Vagina (tissue), 2 donors: Measurements from ENCODE around the gene MAP6D1. TPM values are rescaled to one million over a fixed set of nuclear protein-coding genes. Genes with fewer than 3 reads are reported as not detected.

Source experiments
- DNase-seq, 2 donors: peaks; one replicate each; pipeline ENCODE4 v3.0.0-alpha.2; 2017; ENCODE audit errors: extremely low spot score in 2 of 2
- H3K27ac ChIP-seq: fragments of 200-600 bp; sonication (generic); one replicate; pipeline ENCODE4 v1.5.1; 2019
- H3K27me3 ChIP-seq: fragments of 200-600 bp; sonication (generic); one replicate; pipeline ENCODE4 v1.5.1; 2019
- H3K36me3 ChIP-seq, 2 donors: fragments of 200-600 bp; sonication (generic); one replicate each; pipeline ENCODE4 v1.5.1; 2017 to 2019
- H3K4me1 ChIP-seq: fragments of 200-600 bp; sonication (generic); one replicate; pipeline ENCODE4 v1.5.1; 2019
- H3K4me3 ChIP-seq, 2 donors: fragments of 200-600 bp; sonication (generic); 1 replicate in 1 of 2; 2 replicates in 1 of 2; pipeline ENCODE4 v1.5.1; 2016 to 2019
- H3K9me3 ChIP-seq: fragments of 200-600 bp; sonication (generic); one replicate; pipeline ENCODE4 v1.5.1; 2019
- POLR2A ChIP-seq, 2 donors: fragments of 450-650 bp; IDR thresholded peaks; one replicate each; pipeline ENCODE4 v1.6.1; 2017; ENCODE audit warnings: antibody characterized with exemption in 2 of 2, mild to moderate bottlenecking in 2 of 2, moderate library complexity in 2 of 2
- POLR2AphosphoS5 ChIP-seq, 2 donors: sonication (generic); formaldehyde crosslinking; IDR thresholded peaks; one replicate each; pipeline ENCODE4 v1.9.0; 2017; ENCODE audit warnings: antibody characterized with exemption in 2 of 2, mild to moderate bottlenecking in 2 of 2, low read depth in 1 of 2; ENCODE audit not compliant: insufficient read depth in 1 of 2
- intact Hi-C: fragments of 100-400 bp; cut with DNase I; formaldehyde crosslinking; loops from one replicate; pipeline ENCODE4 v1.15.1; 2023
- total RNA-seq: library from RNA; depleted of rRNA; stranded (reverse); fragments of >200 nt; gene quantifications from one replicate; pipeline ENCODE4 v1.2.3, GENCODE V29; 2016
- TF ChIP-seq, protein P1 (sequence below), 3 experiments: fragments of 450-650 bp in 2 of 3; fragments of 200-600 bp in 1 of 3; sonication (generic) in 1 of 3; IDR thresholded peaks; one replicate each; pipeline ENCODE4 v1.5.1; 2017 to 2019; ENCODE audit warnings: antibody characterized with exemption in 3 of 3, mild to moderate bottlenecking in 2 of 3, moderate library complexity in 2 of 3

The MAP6D1 gene
- total RNA-seq, 1 donor from 2014 or later, result not detected

- H3K27ac ChIP-seq, result no peak overlapping the region
- H3K4me1 ChIP-seq, result peaks cover 2% of the 10 kb centered on the region
- no peaks in the 10 kb centered on the region for H3K27me3 ChIP-seq
- TF ChIP-seq POLR2AphosphoS5 (IDR thresholded peaks at IDR 0.05; ENCODE audit: insufficient read depth in 1 of 2, low read depth in 1 of 2), result no peak
- TF ChIP-seq, protein P1, sequence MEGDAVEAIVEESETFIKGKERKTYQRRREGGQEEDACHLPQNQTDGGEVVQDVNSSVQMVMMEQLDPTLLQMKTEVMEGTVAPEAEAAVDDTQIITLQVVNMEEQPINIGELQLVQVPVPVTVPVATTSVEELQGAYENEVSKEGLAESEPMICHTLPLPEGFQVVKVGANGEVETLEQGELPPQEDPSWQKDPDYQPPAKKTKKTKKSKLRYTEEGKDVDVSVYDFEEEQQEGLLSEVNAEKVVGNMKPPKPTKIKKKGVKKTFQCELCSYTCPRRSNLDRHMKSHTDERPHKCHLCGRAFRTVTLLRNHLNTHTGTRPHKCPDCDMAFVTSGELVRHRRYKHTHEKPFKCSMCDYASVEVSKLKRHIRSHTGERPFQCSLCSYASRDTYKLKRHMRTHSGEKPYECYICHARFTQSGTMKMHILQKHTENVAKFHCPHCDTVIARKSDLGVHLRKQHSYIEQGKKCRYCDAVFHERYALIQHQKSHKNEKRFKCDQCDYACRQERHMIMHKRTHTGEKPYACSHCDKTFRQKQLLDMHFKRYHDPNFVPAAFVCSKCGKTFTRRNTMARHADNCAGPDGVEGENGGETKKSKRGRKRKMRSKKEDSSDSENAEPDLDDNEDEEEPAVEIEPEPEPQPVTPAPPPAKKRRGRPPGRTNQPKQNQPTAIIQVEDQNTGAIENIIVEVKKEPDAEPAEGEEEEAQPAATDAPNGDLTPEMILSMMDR (IDR thresholded peaks at IDR 0.05), result no peak
- no peak for TF ChIP-seq POLR2A (IDR thresholded peaks at IDR 0.05)
- no peaks in the 10 kb centered on the region for H3K36me3 ChIP-seq
- DNase-seq, result no peak
- intact Hi-C loops, result no loop called here
- H3K9me3 ChIP-seq, result no peaks in the 10 kb centered on the region
- H3K4me3 ChIP-seq, result no peak overlapping the region
Measured at GRCh38 chr3:183818706-183819624, 6.4 kb downstream of the MAP6D1 start.

DNA sequence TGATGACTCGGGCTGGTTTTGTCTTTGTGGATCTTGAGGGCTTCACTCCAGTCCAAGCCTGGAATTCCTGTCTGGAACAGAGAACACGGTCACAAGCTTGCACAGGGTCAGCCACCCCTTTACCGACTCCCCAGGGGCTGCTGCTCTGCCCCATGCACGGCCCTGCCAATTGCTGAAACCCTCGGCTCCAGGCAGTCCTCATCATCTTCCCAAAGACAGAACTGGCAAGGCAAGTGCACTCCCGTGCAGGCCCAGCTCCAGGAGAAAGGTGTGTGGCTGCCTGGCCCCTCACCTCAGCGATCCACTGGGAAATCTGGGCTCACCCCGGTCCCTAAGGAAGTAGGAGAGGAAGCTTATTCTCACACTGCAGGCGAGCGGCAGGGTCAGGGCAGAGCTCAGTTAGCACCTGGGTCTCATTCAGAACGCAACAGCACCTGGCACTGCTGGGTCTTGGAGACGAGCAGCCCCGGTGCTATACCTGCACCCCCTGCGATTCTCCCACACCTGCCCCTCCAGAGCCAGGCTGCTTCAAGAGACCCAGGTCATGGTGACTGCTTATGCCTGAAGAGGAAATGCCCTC lies 7.2 kb downstream of the MAP6D1 start:
- TF ChIP-seq, protein P1 (IDR thresholded peaks at IDR 0.05), result no peak
- TF ChIP-seq POLR2A (IDR thresholded peaks at IDR 0.05), result no peak
- no peak for TF ChIP-seq POLR2AphosphoS5 (IDR thresholded peaks at IDR 0.05; ENCODE audit: insufficient read depth in 1 of 2, low read depth in 1 of 2)
- H3K4me1 ChIP-seq, result no peaks in the 10 kb centered on the region

DNA sequence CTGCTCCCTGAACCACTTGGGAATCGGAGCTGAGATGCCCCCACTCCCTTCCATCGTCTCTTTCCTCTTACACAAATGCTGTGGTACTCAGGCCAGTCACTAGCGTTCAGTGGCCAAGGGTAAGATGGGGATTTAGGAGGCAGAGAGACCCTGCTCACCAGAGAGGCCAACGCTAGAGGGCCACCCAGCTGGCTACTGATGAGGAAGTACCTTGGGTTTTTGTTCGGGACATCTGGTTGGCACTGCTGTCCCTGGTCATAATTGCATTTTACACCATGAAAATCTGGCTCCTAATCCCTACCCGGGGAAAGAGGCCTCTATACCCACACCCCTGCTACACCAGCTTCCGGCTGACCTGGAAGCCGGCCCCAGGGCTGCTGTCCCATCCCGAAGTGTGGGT lies 7.7 kb downstream of the MAP6D1 start:
- Histone ChIP-seq H3K36me3 (no peaks in the 10 kb centered on the region), H3K4me1 (peaks cover 3% of the 10 kb centered on the region), H3K4me3 (no peak overlapping the region), H3K27ac (no peak overlapping the region), H3K27me3 (no peaks in the 10 kb centered on the region), H3K9me3 (no peaks in the 10 kb centered on the region)
- DNase-seq, result no peak
- no peak for TF ChIP-seq POLR2A (IDR thresholded peaks at IDR 0.05)
- TF ChIP-seq, protein P1 (IDR thresholded peaks at IDR 0.05), result no peak
- no peak for TF ChIP-seq POLR2AphosphoS5 (IDR thresholded peaks at IDR 0.05; ENCODE audit: insufficient read depth in 1 of 2, low read depth in 1 of 2)
- intact Hi-C loops, result no loop called here

More for the DNA sequence above, 7.2 kb downstream of the MAP6D1 start:
- H3K27ac ChIP-seq, result no peak overlapping the region
- no peak for DNase-seq
- no peaks in the 10 kb centered on the region for H3K9me3 ChIP-seq
- H3K4me3 ChIP-seq, result no peak overlapping the region
- intact Hi-C loops, result no loop called here
- H3K27me3 ChIP-seq, result no peaks in the 10 kb centered on the region
- no peaks in the 10 kb centered on the region for H3K36me3 ChIP-seq

DNA sequence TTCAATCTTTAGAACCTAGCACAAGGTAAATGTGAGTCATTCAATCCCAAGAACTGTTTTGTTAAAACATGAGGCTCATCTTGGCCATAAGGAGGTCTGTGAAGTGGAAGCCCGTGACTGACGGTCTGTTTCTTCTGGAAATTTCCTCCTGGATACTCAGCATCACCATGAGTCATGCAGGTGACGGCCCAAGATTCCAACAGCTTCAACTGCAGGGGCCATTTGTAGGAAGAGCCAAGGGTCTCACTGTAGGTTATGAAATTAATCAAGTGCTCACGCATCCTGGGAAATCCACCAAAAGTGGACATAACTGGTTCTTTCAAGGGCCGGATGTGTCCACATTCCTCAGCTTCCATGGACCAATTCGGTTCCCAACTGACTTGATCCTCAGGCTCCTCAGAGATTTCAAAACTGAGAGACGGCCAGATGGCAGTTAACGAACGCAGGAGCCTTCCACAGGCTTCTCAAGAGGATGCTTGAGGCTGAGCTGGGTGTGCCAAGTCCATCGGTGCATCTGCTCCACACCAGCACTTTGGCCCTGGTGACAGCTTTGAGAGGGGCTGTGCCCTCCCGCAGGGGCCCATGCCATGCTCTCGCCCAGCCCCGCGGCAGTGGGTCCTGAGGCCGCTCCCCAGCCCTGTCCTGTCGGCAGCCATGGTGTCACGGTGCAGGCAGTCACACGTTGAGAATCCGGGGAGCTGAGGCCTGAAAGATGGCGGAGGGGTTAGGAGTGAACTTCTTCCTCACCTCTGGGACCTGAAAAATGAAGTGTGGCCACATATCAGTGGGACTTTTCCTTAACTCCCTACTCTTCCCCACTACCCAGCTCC lies 8.5 kb downstream of the MAP6D1 start:
- no peak for DNase-seq
- H3K4me1 ChIP-seq, result peaks cover 5% of the 10 kb centered on the region
- no peak overlapping the region for H3K4me3 ChIP-seq
- no peaks in the 10 kb centered on the region for H3K27me3 ChIP-seq
- TF ChIP-seq POLR2AphosphoS5 (IDR thresholded peaks at IDR 0.05; ENCODE audit: insufficient read depth in 1 of 2, low read depth in 1 of 2) (no peak), POLR2A (IDR thresholded peaks at IDR 0.05) (no peak)
- TF ChIP-seq, protein P1 (IDR thresholded peaks at IDR 0.05), result no peak
- no peaks in the 10 kb centered on the region for H3K9me3 ChIP-seq
- intact Hi-C loops, result no loop called here
- no peaks in the 10 kb centered on the region for H3K36me3 ChIP-seq
- H3K27ac ChIP-seq, result no peak overlapping the region
